HepG2 (cell line): ENCODE results near the gene WDR19. TPM values are rescaled to one million over a fixed set of nuclear protein-coding genes. Genes with fewer than 3 reads are reported as not detected.

Source experiments
- ATAC-seq: fragments of 200-7000 bp; cut with Tn5 transposase; 3 replicates; pipeline ENCODE4 v1.9.1; 2020; ENCODE audit warnings: mild to moderate bottlenecking, moderate library complexity
- BruUV-seq: library from RNA; stranded (reverse); fragments of 400-500 nt; replicated peaks from 2 replicates; lab custom pipeline; 2021; lab: Mats Ljungman, UMichigan
- CTCF ChIA-PET: fragments of 300-600 bp; formaldehyde crosslinking; extraction: SDS; loops from one replicate; lab custom pipeline; 2021; ENCODE audit warnings: low total read pairs, inconsistent platforms, low intra/inter-chr PET ratio; lab: Yijun Ruan, JAX
- POLR2A ChIA-PET: fragments of 350-600 bp; sonication (Branson Sonifier 250); formaldehyde crosslinking; loops from one replicate; lab custom pipeline; 2020; ENCODE audit warnings: antibody characterized with exemption, inconsistent platforms; lab: Yijun Ruan, JAX
- DNase-seq: peaks from one replicate; pipeline ENCODE4 v3.0.0-alpha.2; 2015; ENCODE audit warnings: low spot score
- FAIRE-seq: peaks from 3 replicates; lab custom pipeline; 2011; peaks lifted over from hg19 to GRCh38; lab: Jason Lieb, UNC
- H2AFZ ChIP-seq: one replicate; pipeline ENCODE4 v1.6.1; 2011; ENCODE audit warnings: low read length, inconsistent platforms
- H3K27ac ChIP-seq: fragments of 300-600 bp; 3 replicates; pipeline ENCODE4 v1.8.0; 2011; ENCODE audit warnings: mixed run types, mild to moderate bottlenecking, mixed read lengths, low read length, inconsistent platforms; ENCODE audit not compliant: insufficient read depth; ENCODE audit errors: extremely low read length
- H3K27me3 ChIP-seq, 2 experiments: fragments of 200-600 bp in 1 of 2; 2 replicates in 1 of 2; 3 replicates in 1 of 2; pipeline versions ENCODE4 v1.6.0 to v1.8.0; 2011; ENCODE audit warnings: low read length in 2 of 2, mild to moderate bottlenecking in 2 of 2, moderate library complexity in 2 of 2, inconsistent platforms in 1 of 2; ENCODE audit not compliant: insufficient read depth in 2 of 2, control insufficient read depth in 1 of 2
- H3K36me3 ChIP-seq, 2 experiments: fragments of 200-600 bp in 1 of 2; replicated peaks in 1 of 2; 2 replicates in 1 of 2; 3 replicates in 1 of 2; pipeline versions ENCODE4 v1.5.1 to v1.8.0; 2011; ENCODE audit warnings: low read length in 2 of 2, inconsistent platforms in 1 of 2; ENCODE audit not compliant: insufficient read depth in 2 of 2, control insufficient read depth in 1 of 2
- H3K4me1 ChIP-seq: 2 replicates; pipeline ENCODE4 v1.5.1; 2012; ENCODE audit warnings: low read length, inconsistent platforms; ENCODE audit not compliant: insufficient read depth
- H3K4me2 ChIP-seq: 2 replicates; pipeline ENCODE4 v1.6.0; 2011; ENCODE audit warnings: low read depth, low read length, inconsistent platforms
- H3K4me3 ChIP-seq, 3 experiments: fragments of 200-600 bp in 1 of 3; sonication (generic), shearing (Covaris generic) in 1 of 3; replicated peaks in 1 of 3; 2 replicates each; pipeline ENCODE4 v1.5.1; 2011 to 2016; ENCODE audit warnings: low read length in 3 of 3, inconsistent platforms in 2 of 3, low read depth in 2 of 3, mild to moderate bottlenecking in 2 of 3, control low read depth in 1 of 3, mixed read lengths in 1 of 3; ENCODE audit not compliant: insufficient read depth in 1 of 3
- H3K79me2 ChIP-seq: one replicate; pipeline ENCODE4 v1.6.1; 2011; ENCODE audit warnings: low read length, inconsistent platforms; ENCODE audit not compliant: insufficient read depth
- H3K9ac ChIP-seq: 2 replicates; pipeline ENCODE4 v1.6.0; 2011; ENCODE audit warnings: mild to moderate bottlenecking, low read depth, low read length, inconsistent platforms; ENCODE audit not compliant: insufficient read depth
- H3K9me3 ChIP-seq: 2 replicates; pipeline ENCODE4 v1.5.1; 2012; ENCODE audit warnings: mild to moderate bottlenecking, low read length
- H4K20me1 ChIP-seq: 2 replicates; pipeline ENCODE4 v1.6.0; 2011; ENCODE audit warnings: inconsistent platforms, mild to moderate bottlenecking, low read length, moderate library complexity; ENCODE audit not compliant: insufficient read depth
- ATRX ChIP-seq: sonication (generic); formaldehyde crosslinking; IDR thresholded peaks from 2 replicates; pipeline ENCODE4 v1.4.0; 2020; ENCODE audit warnings: missing genetic modification reagents, borderline replicate concordance
- KMT2A ChIP-seq: sonication (generic); formaldehyde crosslinking; IDR thresholded peaks from 2 replicates; pipeline ENCODE4 v1.4.0; 2020; ENCODE audit warnings: missing genetic modification reagents
- PRMT3 ChIP-seq: sonication (generic); formaldehyde crosslinking; IDR thresholded peaks from 2 replicates; pipeline ENCODE4 v1.8.1; 2022; ENCODE audit warnings: low read depth, mild to moderate bottlenecking, moderate library complexity, missing genetic modification reagents, borderline replicate concordance
- PTBP1 ChIP-seq: fragments of 200-400 bp; formaldehyde crosslinking; IDR thresholded peaks from 2 replicates; pipeline ENCODE4 v1.6.1; 2018; ENCODE audit warnings: low read length, low read depth; ENCODE audit not compliant: poor library complexity, severe bottlenecking
- SSRP1 ChIP-seq: IDR thresholded peaks from 2 replicates; pipeline ENCODE4 v1.6.1; 2016; ENCODE audit warnings: control low read depth
- ZNF24 ChIP-seq: fragments of 450-650 bp; IDR thresholded peaks from 2 replicates; pipeline ENCODE4 v1.6.1; 2017; ENCODE audit warnings: antibody characterized with exemption, mild to moderate bottlenecking
- ZNF3 ChIP-seq: IDR thresholded peaks from 2 replicates; pipeline ENCODE4 v1.7.0; 2017; ENCODE audit warnings: inconsistent platforms
- ZNF335 ChIP-seq: sonication (generic); formaldehyde crosslinking; IDR thresholded peaks from 2 replicates; pipeline ENCODE4 v1.4.0; 2020; ENCODE audit warnings: missing genetic modification reagents
- ZNF430 ChIP-seq: sonication (generic); formaldehyde crosslinking; IDR thresholded peaks from 2 replicates; pipeline ENCODE4 v1.9.0; 2021; ENCODE audit warnings: mild to moderate bottlenecking, missing genetic modification reagents
- ZNF446 ChIP-seq: sonication (generic); formaldehyde crosslinking; IDR thresholded peaks from 2 replicates; pipeline ENCODE4 v1.5.0; 2020; ENCODE audit warnings: mild to moderate bottlenecking, missing genetic modification reagents
- ZNF543 ChIP-seq: sonication (generic); formaldehyde crosslinking; IDR thresholded peaks from 2 replicates; pipeline ENCODE4 v1.4.0; 2020; ENCODE audit warnings: mild to moderate bottlenecking, missing genetic modification reagents
- ZNF615 ChIP-seq: sonication (generic); formaldehyde crosslinking; IDR thresholded peaks from 2 replicates; pipeline ENCODE4 v1.5.0; 2020; ENCODE audit warnings: mild to moderate bottlenecking, missing genetic modification reagents, borderline replicate concordance
- ZNF678 ChIP-seq: sonication (generic); formaldehyde crosslinking; IDR thresholded peaks from 2 replicates; pipeline ENCODE4 v1.4.0; 2020; ENCODE audit warnings: mild to moderate bottlenecking, missing genetic modification reagents
- ZNF781 ChIP-seq: sonication (generic); formaldehyde crosslinking; IDR thresholded peaks from 2 replicates; pipeline ENCODE4 v1.5.1; 2020; ENCODE audit warnings: borderline replicate concordance, mild to moderate bottlenecking, missing genetic modification reagents; ENCODE audit errors: not compliant biosample characterization
- WGBS: methylation state at CpG from one replicate; pipeline ENCODE4 v1.1.6; 2017; ENCODE audit warnings: low lambda C conversion rate; 5-methylcytosine and 5-hydroxymethylcytosine counted together
- in situ Hi-C: cut with HindIII; loops from 2 replicates; pipeline ENCODE4 v1.10.0; 2017; ENCODE audit warnings: low pct_unique_long_range_greater_than_20kb; ENCODE audit not compliant: extremely low pct_ligation_motif_present
- intact Hi-C: fragments of 100-400 bp; cut with micrococcal nuclease; formaldehyde crosslinking; loops from one replicate; pipeline ENCODE4 v1.10.0; 2022; ENCODE audit not compliant: unreplicated experiment
- polyA plus RNA-seq, 8 experiments: library from polyadenylated mRNA; depleted of rRNA in 3 of 8; stranded (reverse) in 7 of 8; unstranded in 1 of 8; fragments of >200 nt; fragmentation: Illumina TruSeq in 4 of 8; extraction: Trizol in 4 of 8; gene quantifications; 2 replicates each; pipeline versions ENCODE4 v1.2.1 to v1.2.3, GENCODE V29; 2011 to 2016; ENCODE audit warnings: low read depth in 4 of 8, missing spikeins in 1 of 8, mixed read lengths in 1 of 8; ENCODE audit not compliant: insufficient read depth in 1 of 8
- total RNA-seq, 5 experiments: library from RNA; depleted of rRNA; stranded (reverse); fragments of >200 nt; fragmentation: Illumina TruSeq; extraction: Trizol; gene quantifications; 2 replicates each; pipeline ENCODE4 v1.2.3, GENCODE V29; 2016; ENCODE audit warnings: low read depth in 1 of 5
- TF ChIP-seq, protein P1 (sequence below): IDR thresholded peaks from 2 replicates; pipeline ENCODE4 v1.6.1; 2016; ENCODE audit warnings: low read depth
- TF ChIP-seq, protein P2 (sequence below): fragments of 450-650 bp; IDR thresholded peaks from 2 replicates; pipeline ENCODE4 v1.6.1; 2016

The WDR19 gene
- total and polyA plus RNA-seq, 2 of the 13 experiments (the other 11 are each of a cell fraction or from before 2014, with no cell fraction given), result 22.9 to 34.1 TPM

DNA sequence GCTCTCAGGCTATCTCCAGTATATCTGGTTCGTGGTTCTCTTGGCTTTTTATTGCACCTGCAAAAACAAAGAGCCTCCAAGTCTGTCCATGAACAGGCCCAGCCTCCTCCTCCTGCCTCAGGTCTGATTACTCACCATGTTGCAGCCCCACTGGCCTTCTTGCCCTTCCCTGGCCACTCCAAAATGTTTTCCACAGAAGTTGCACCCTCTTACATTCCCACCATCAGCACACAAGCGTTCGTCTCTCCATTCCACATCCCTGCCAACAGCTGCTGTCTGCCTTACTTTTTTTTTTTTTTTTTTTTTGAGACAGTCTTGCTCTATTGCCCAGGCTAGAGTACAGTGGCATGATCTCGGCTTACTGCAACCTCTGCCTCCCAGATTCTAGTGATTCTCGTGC is 97.1 kb downstream of the WDR19 start:
- Histone ChIP-seq H3K79me2 (no peaks in the 10 kb centered on the region), H3K27ac (no peak overlapping the region), H3K9ac (no peak overlapping the region), H2AFZ (no peak overlapping the region), H4K20me1 (no peaks in the 10 kb centered on the region), H3K4me1 (peaks cover 9% of the 10 kb centered on the region), H3K4me2 (no peak overlapping the region), H3K9me3 (no peaks in the 10 kb centered on the region), H3K36me3 (peaks cover 3 to 21% of the 10 kb centered on the region in 2 experiments; a peak in 4 of 5 replicates), H3K27me3 (no peaks in the 10 kb centered on the region), H3K4me3 (no peak overlapping the region)
- BruUV-seq, result no TSS peak
- FAIRE-seq (no peak), DNase-seq (no peak), ATAC-seq (no peak)
- in situ Hi-C loops (no loop called here), intact Hi-C loops (no loop called here)
- ChIA-PET POLR2A (no interaction called here), CTCF (no interaction called here)
- WGBS, result 92% methylated on average over 5 of the region's 5 CpGs
- TF ChIP-seq, protein P1, sequence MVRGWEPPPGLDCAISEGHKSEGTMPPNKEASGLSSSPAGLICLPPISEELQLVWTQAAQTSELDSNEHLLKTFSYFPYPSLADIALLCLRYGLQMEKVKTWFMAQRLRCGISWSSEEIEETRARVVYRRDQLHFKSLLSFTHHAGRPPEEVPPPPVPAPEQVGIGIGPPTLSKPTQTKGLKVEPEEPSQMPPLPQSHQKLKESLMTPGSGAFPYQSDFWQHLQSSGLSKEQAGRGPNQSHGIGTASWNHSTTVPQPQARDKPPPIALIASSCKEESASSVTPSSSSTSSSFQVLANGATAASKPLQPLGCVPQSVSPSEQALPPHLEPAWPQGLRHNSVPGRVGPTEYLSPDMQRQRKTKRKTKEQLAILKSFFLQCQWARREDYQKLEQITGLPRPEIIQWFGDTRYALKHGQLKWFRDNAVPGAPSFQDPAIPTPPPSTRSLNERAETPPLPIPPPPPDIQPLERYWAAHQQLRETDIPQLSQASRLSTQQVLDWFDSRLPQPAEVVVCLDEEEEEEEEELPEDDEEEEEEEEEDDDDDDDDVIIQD (CRISPR knock-in tag), result no peak
- TF ChIP-seq ATRX (CRISPR knock-in tag) (no peak), KMT2A (no peak), ZNF3 (no peak), ZNF335 (CRISPR knock-in tag) (no peak), PRMT3 (no peak), ZNF446 (CRISPR knock-in tag) (no peak), ZNF781 (CRISPR knock-in tag) (no peak), ZNF430 (no peak), PTBP1 (no peak), ZNF24 (no peak), ZNF678 (no peak), ZNF615 (no peak), SSRP1 (CRISPR knock-in tag) (no peak), ZNF543 (CRISPR knock-in tag) (no peak)
- TF ChIP-seq, protein P2, sequence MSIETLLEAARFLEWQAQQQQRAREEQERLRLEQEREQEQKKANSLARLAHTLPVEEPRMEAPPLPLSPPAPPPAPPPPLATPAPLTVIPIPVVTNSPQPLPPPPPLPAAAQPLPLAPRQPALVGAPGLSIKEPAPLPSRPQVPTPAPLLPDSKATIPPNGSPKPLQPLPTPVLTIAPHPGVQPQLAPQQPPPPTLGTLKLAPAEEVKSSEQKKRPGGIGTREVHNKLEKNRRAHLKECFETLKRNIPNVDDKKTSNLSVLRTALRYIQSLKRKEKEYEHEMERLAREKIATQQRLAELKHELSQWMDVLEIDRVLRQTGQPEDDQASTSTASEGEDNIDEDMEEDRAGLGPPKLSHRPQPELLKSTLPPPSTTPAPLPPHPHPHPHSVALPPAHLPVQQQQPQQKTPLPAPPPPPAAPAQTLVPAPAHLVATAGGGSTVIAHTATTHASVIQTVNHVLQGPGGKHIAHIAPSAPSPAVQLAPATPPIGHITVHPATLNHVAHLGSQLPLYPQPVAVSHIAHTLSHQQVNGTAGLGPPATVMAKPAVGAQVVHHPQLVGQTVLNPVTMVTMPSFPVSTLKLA, result no peak
